GM21825 (cell line): ENCODE results near the gene SCAMP3.
"Not testable (repeated sequence)": the region's sequence is repeated elsewhere in the genome, so short reads cannot be mapped to it uniquely, and the experiment has no call there.

Source experiments
- ATAC-seq: cut with Tn5 transposase; IDR thresholded peaks from one replicate; pipeline ENCODE4 v1.9.1; 2021; ENCODE audit warnings: mild to moderate bottlenecking, moderate library complexity; ENCODE audit not compliant: unreplicated experiment

SCAMP3 gene

GRCh38 chr1:155232001-155232978, 29.9 kb downstream of the SCAMP3 start:
- ATAC-seq: not testable (repeated sequence)

- ATAC-seq: not testable (repeated sequence)
These were observed 30.9 kb downstream of the SCAMP3 start for GRCh38 chr1:155231302-155231701.

GRCh38 chr1:155228096-155228427, 34.1 kb downstream of the SCAMP3 start:
- ATAC-seq: no peak

- ATAC-seq: peak; percentile 79
These were observed 34.7 kb downstream of the SCAMP3 start for GRCh38 chr1:155227261-155228095.

- ATAC-seq: no peak
These were observed 35.3 kb downstream of the SCAMP3 start for GRCh38 chr1:155226910-155227260.

GRCh38 chr1:155226188-155226909, 35.8 kb downstream of the SCAMP3 start:
- ATAC-seq: peak; percentile 35

GRCh38 chr1:155225404-155225759, 36.8 kb downstream of the SCAMP3 start:
- ATAC-seq: not testable (repeated sequence)

- no peak for ATAC-seq
These were observed 39.1 kb downstream of the SCAMP3 start for GRCh38 chr1:155223047-155223446.

- ATAC-seq: not testable (repeated sequence)
These were observed 41.8 kb downstream of the SCAMP3 start for GRCh38 chr1:155220211-155220965.

GRCh38 chr1:155219592-155220031, 42.5 kb downstream of the SCAMP3 start:
- no peak for ATAC-seq

GRCh38 chr1:155218854-155219591, 43.1 kb downstream of the SCAMP3 start:
- no peak for ATAC-seq

GRCh38 chr1:155214702-155215101, 47.5 kb downstream of the SCAMP3 start:
- ATAC-seq: not testable (repeated sequence)

GRCh38 chr1:155212051-155212440, 50.1 kb downstream of the SCAMP3 start:
- ATAC-seq: not testable (repeated sequence)

GRCh38 chr1:155211381-155212050, 50.6 kb downstream of the SCAMP3 start:
- ATAC-seq: not testable (repeated sequence)

- ATAC-seq: no peak
These were observed 51.7 kb downstream of the SCAMP3 start for GRCh38 chr1:155210314-155211104.

GRCh38 chr1:155209312-155209721, 52.8 kb downstream of the SCAMP3 start:
- ATAC-seq: no peak

GRCh38 chr1:155208541-155209311, 53.4 kb downstream of the SCAMP3 start, which contains the start of gene MTX1:
Gene MTX1, plus strand, starts transcription at chr1:155208695. Its CDS starts 110 bp downstream, at chr1:155208805.
- ATAC-seq: peak; percentile 57
